ENCODE measurements around the gene NPLOC4. TPM values are rescaled to one million over a fixed set of nuclear protein-coding genes. Genes with fewer than 3 reads are reported as not detected.

NPLOC4 gene
- total and polyA plus RNA-seq, 2 of the 13 experiments (the other 11 are each of a cell fraction or from before 2014, with no cell fraction given), result 57.0 to 97.0 TPM

DNA sequence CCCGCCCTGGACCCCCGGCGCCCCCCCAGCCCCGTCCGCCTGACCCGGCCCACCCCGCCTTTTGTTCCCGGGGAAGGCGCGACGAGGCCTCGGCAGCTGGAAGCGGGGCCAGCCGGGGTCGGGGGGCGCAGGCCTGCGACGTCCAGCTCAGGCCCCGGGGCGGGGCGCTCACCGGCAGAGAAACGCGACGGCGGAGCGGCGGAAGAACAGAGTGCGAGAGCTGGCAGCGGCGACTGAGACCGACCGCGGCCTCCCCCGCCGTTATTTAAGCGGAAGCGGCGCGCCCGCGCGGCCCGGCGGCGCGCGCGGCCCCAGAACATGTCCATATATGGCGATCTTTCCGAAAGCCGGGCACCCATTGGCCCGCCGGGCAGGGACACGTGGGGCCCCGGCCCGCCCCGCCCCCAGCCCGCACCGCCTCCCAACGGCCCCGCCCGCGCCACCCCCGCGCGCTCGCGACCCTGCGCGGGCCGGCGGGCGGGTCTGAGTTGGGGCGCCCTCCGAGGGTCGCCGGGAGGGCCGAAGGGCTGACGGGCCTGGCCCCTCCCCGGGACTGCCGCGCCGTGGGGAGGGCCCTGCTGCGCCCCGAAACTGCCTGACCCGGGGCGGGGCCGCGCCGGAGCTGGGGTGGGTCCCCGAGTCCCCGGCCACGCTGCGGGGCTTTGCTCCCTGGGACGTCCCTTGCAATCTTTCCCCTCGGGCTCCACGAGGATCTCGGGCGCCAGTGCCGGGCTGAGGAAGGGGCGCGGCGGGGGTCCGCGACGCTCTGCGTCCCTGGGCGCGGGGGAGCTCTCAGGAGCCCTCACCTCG is 124.1 kb downstream of the NPLOC4 start, which contains the start of gene ACTG1 (continued):
- TF ChIP-seq NR2F6 (IDR thresholded peaks at IDR 0.05), result no peak
- no peak for TF ChIP-seq NR2F6 (CRISPR knock-in tag; IDR thresholded peaks at IDR 0.05)
- TF ChIP-seq ZNF205 (CRISPR knock-in tag; IDR thresholded peaks at IDR 0.05), result 0 out of 2 replicates have a peak, but pooled peaks have one; percentile 48
- TF ChIP-seq ZNF776 (CRISPR knock-in tag; IDR thresholded peaks at IDR 0.05), result peak; percentile 28; the same call in 1 of the 2 replicates
- peak in 1 of 2 experiments; percentile 18; a peak in 1 of 4 replicates for TF ChIP-seq EP300 (IDR thresholded peaks at IDR 0.05; ENCODE audit: low read depth in 2 of 2, low read length in 2 of 2)
- no peak for TF ChIP-seq EP300 (CRISPR knock-in tag; IDR thresholded peaks at IDR 0.05; ENCODE audit: borderline replicate concordance)
- no peak for TF ChIP-seq ZNF883 (CRISPR knock-in tag; IDR thresholded peaks at IDR 0.05; ENCODE audit: not compliant biosample characterization)
- TF ChIP-seq, protein P1, sequence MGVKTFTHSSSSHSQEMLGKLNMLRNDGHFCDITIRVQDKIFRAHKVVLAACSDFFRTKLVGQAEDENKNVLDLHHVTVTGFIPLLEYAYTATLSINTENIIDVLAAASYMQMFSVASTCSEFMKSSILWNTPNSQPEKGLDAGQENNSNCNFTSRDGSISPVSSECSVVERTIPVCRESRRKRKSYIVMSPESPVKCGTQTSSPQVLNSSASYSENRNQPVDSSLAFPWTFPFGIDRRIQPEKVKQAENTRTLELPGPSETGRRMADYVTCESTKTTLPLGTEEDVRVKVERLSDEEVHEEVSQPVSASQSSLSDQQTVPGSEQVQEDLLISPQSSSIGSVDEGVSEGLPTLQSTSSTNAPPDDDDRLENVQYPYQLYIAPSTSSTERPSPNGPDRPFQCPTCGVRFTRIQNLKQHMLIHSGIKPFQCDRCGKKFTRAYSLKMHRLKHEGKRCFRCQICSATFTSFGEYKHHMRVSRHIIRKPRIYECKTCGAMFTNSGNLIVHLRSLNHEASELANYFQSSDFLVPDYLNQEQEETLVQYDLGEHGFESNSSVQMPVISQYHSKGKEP (CRISPR knock-in tag; IDR thresholded peaks at IDR 0.05), result peak; percentile 86
- no peak for TF ChIP-seq CENPT (CRISPR knock-in tag; IDR thresholded peaks at IDR 0.05; ENCODE audit: low read depth)
- TF ChIP-seq, protein P2, sequence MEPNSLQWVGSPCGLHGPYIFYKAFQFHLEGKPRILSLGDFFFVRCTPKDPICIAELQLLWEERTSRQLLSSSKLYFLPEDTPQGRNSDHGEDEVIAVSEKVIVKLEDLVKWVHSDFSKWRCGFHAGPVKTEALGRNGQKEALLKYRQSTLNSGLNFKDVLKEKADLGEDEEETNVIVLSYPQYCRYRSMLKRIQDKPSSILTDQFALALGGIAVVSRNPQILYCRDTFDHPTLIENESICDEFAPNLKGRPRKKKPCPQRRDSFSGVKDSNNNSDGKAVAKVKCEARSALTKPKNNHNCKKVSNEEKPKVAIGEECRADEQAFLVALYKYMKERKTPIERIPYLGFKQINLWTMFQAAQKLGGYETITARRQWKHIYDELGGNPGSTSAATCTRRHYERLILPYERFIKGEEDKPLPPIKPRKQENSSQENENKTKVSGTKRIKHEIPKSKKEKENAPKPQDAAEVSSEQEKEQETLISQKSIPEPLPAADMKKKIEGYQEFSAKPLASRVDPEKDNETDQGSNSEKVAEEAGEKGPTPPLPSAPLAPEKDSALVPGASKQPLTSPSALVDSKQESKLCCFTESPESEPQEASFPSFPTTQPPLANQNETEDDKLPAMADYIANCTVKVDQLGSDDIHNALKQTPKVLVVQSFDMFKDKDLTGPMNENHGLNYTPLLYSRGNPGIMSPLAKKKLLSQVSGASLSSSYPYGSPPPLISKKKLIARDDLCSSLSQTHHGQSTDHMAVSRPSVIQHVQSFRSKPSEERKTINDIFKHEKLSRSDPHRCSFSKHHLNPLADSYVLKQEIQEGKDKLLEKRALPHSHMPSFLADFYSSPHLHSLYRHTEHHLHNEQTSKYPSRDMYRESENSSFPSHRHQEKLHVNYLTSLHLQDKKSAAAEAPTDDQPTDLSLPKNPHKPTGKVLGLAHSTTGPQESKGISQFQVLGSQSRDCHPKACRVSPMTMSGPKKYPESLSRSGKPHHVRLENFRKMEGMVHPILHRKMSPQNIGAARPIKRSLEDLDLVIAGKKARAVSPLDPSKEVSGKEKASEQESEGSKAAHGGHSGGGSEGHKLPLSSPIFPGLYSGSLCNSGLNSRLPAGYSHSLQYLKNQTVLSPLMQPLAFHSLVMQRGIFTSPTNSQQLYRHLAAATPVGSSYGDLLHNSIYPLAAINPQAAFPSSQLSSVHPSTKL (CRISPR knock-in tag; IDR thresholded peaks at IDR 0.05), result peak; percentile 33

All from HepG2 (cell line).